Stomach (tissue), 4 donors: ENCODE results near the gene HHIPL1.

Experiments
- POLR2A ChIP-seq, 4 donors: fragments of 450-650 bp; IDR thresholded peaks; one replicate each; pipeline ENCODE4 v1.6.1; 2016; ENCODE audit warnings: antibody characterized with exemption in 4 of 4, control low read depth in 2 of 4, mild to moderate bottlenecking in 1 of 4, moderate library complexity in 1 of 4
- TF ChIP-seq, protein P1 (sequence below), 7 experiments: fragments of 450-650 bp in 4 of 7; fragments of 200-600 bp in 3 of 7; sonication (generic) in 3 of 7; IDR thresholded peaks; one replicate each; pipeline ENCODE4 v1.5.1; 2016 to 2019; ENCODE audit warnings: antibody characterized with exemption in 7 of 7, control low read depth in 2 of 7, mild to moderate bottlenecking in 1 of 7

GRCh38 chr14:99707921-99708320 is 63.0 kb downstream of the HHIPL1 start:
- TF ChIP-seq, protein P1, sequence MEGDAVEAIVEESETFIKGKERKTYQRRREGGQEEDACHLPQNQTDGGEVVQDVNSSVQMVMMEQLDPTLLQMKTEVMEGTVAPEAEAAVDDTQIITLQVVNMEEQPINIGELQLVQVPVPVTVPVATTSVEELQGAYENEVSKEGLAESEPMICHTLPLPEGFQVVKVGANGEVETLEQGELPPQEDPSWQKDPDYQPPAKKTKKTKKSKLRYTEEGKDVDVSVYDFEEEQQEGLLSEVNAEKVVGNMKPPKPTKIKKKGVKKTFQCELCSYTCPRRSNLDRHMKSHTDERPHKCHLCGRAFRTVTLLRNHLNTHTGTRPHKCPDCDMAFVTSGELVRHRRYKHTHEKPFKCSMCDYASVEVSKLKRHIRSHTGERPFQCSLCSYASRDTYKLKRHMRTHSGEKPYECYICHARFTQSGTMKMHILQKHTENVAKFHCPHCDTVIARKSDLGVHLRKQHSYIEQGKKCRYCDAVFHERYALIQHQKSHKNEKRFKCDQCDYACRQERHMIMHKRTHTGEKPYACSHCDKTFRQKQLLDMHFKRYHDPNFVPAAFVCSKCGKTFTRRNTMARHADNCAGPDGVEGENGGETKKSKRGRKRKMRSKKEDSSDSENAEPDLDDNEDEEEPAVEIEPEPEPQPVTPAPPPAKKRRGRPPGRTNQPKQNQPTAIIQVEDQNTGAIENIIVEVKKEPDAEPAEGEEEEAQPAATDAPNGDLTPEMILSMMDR (IDR thresholded peaks at IDR 0.05), result no peak
- TF ChIP-seq POLR2A (IDR thresholded peaks at IDR 0.05), result no peak
